HT1080 (cell line): ENCODE data around the gene MUC12. TPM values are rescaled to one million over a fixed set of nuclear protein-coding genes. Genes with fewer than 3 reads are reported as not detected.
"Not testable (repeated sequence)": the region's sequence is repeated elsewhere in the genome, so short reads cannot be mapped to it uniquely, and the experiment has no call there.

Experiments
- DNase-seq: peaks from one replicate; pipeline ENCODE4 v3.0.0-alpha.2; 2015; ENCODE audit warnings: low read depth
- polyA plus RNA-seq, 2 experiments: library from polyadenylated mRNA; depleted of rRNA; stranded (reverse); fragments of >200 nt; gene quantifications; 2 replicates each; pipeline ENCODE4 v1.2.3, GENCODE V29; 2015
- total RNA-seq: library from RNA; depleted of rRNA; stranded (reverse); fragments of >200 nt; shearing (Covaris generic); gene quantifications from 2 replicates; pipeline ENCODE4 v1.2.3, GENCODE V29; 2014; rRNA removed

The MUC12 gene
- not detected in 2 replicates for total RNA-seq
- not detected in 2 replicates for polyA plus RNA-seq (2015; cell fraction: cytosol; rRNA removed)
- not detected in 2 replicates for polyA plus RNA-seq (2015; cell fraction: nucleus; rRNA removed)

GRCh38 chr7:100969066-100969615 lies at the start of gene MUC12:
Gene MUC12, plus strand, starts transcription at chr7:100969565. Its CDS starts 58 bp downstream, at chr7:100969623.
- DNase-seq: no peak

DNA sequence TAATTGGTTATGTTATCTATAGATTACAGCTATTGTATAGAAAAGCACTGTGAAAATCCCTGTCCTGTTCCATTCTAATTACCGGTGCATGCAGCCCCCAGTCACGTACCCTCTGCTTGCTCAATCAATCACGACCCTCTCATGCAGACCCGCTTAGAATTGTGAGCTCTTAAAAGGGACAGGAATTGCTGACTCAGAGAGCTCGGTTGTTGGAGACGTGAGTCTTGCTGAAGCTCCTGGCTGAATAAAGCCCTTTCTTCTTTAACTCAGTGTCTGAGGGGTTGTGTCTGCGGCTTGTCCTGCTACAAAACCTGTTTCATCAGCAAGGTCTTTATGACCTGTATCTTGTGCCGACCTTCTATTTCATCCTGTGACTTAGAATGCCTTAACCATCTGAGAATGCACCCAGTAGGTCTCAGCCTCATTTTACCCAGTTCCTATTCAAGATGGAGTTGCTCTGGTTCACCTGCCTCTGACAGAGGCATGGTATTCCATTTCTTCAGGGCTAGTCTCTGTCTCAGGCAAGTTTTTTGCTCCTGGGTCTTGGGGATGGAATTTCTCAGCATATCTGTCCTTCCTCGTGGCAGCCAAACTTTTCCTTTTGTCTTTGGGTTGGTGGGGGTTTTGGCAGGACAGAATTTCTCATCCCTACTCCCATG lies 49.5 kb upstream of the MUC12 start:
- DNase-seq: not testable (repeated sequence)

DNA sequence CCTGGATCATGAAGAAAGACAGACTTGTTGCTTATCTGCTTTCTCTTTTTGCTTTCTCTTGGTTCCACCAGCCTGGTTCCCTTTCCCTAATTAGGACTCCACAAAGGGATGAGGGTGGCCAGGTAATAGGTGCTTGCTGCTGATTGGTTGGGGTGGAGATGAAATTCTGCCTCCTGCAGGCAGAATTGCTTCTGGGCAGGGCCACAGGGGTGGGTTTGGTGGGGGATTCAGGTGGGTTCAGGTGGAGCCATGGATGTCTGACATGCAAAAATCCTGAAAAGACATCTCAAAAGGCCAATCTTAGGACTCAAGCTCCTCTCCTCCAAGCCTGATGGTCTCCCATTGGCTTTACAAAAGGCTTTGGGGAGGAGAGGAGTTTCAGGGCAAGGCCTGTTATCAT lies 48.3 kb upstream of the MUC12 start:
- DNase-seq: no peak

- not testable (repeated sequence) for DNase-seq
Observed at GRCh38 chr7:100923616-100924015, 45.7 kb upstream of the MUC12 start.

GRCh38 chr7:100929808-100930174 lies 39.6 kb upstream of the MUC12 start:
- no peak for DNase-seq

GRCh38 chr7:100933734-100934133 lies 35.6 kb upstream of the MUC12 start:
- DNase-seq: no peak

DNA sequence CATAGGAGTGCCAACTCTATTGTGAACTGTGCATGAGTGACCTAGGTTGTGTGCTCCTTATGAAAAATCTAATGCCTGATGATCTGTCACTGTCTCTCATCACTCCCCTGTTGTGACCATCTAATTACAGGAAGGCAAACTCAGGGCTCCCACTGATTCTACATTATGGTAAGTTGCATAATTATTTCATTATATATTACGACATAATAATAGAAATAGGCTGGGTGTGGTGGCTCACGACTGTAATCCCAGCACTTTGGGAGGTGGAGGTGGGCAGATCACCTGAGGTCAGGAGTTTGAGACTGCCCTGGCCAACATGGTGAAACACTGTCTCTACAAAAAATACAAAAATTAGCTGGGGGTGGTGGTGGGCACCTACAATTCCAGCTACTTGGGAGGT lies 34.0 kb upstream of the MUC12 start:
- not testable (repeated sequence) for DNase-seq

GRCh38 chr7:100936167-100936566 lies 33.2 kb upstream of the MUC12 start:
- not testable (repeated sequence) for DNase-seq

DNA sequence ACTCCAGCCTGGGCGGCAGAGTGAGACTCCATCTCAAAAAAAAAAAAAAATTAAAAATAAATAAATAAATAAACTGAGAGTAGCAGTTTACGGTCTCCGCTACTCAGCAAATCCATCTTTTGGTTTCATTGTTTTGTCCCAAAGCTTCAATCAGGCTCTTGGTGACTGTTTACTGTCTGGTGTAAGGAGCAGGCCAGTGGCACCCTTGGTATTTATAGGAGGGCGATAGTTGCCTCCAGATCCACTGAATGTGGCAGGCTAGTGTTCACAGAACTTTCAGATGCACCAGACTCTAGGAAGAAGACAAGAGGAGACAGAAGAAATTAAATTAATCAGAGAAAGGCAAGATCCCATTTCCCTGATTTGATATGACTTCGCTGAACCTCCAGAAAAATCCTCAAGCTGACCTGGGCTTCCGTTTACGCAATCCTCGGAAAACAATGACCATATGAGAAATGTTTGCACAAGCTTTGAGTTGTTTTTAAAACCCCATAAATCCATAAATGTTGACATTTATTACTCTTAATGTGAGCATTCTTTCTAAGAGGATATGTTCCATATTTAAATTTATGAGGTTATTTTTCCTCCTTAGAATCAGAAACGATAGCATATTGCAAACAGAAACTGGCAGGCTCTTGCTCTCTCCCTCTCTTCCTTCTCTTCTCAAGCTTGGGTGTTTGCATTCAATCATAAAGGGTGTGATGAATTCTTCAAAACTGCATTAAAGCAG lies 27.2 kb upstream of the MUC12 start:
- no peak for DNase-seq

- no peak for DNase-seq
Observed at GRCh38 chr7:100943693-100944092, 25.7 kb upstream of the MUC12 start.

- DNase-seq: no peak
Observed at GRCh38 chr7:100944138-100944537, 25.2 kb upstream of the MUC12 start.

DNA sequence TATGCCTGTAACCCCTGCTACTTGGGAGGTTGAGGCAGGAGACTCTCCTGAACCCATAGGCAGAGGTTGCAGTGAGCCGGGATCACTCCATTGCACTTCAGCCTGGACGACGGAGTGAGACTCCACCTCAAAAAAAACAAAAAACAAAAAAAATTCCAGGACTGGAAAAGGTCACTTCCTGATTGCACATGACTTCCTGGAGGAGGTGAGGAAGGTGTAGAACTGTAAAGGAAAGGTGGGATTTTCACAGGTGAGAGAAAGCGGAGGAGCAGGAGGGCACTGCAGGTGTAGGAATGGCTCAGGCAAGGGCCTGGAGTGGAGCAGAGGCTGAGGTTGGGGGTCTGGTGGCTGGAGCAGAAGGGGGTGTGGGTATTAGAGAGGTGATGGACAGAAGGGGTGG lies 23.3 kb upstream of the MUC12 start:
- no peak for DNase-seq

GRCh38 chr7:100946766-100947365 lies 22.5 kb upstream of the MUC12 start:
- DNase-seq: no peak

DNA sequence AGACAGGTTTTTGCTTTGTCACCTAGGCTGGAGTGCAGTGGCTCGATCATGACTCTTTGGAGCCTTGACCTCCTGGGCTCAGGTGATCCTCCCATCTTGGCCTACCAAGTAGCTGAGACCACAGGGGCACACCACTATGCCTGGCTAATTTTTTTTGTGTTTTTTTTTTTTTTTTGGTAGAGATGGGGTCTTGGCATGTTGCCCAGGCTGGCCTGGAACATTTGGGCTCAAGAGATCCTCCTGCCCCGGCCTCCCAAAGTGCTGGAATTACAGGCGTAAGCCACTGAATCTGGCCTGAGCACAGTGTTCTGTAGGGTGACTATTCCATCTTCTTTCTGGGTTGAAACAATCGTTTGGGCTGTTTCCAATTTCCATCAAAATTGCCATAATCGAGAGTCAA lies 21.6 kb upstream of the MUC12 start:
- DNase-seq: no peak

- DNase-seq: no peak
Observed at GRCh38 chr7:100949227-100949932, 20.0 kb upstream of the MUC12 start, which contains the start of gene MUC3A. Gene MUC3A, plus strand, starts transcription at chr7:100949534. Its CDS starts 91 bp downstream, at chr7:100949625.

GRCh38 chr7:100949933-100950443 lies 19.4 kb upstream of the MUC12 start:
- no peak for DNase-seq

DNA sequence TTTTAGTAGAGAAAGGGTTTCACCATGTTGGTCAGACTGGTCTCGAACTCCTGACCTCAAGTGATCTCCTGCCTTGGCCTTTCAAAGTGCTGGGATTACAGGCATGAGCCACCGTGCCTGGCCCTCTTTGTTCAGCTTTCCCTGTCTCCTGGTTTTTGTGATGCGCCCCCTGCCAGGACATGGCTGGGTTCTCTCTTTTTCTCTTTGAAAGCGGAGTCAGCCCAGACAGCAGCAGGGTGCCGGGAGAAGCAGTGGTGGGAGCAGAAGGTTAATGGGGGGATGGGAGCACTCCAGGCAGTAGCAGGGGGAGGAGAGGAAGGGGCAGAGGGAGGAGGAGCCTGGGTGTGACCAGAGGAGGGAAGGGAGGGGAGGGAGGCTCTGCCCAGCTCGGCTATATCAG lies 18.2 kb upstream of the MUC12 start:
- no peak for DNase-seq

DNA sequence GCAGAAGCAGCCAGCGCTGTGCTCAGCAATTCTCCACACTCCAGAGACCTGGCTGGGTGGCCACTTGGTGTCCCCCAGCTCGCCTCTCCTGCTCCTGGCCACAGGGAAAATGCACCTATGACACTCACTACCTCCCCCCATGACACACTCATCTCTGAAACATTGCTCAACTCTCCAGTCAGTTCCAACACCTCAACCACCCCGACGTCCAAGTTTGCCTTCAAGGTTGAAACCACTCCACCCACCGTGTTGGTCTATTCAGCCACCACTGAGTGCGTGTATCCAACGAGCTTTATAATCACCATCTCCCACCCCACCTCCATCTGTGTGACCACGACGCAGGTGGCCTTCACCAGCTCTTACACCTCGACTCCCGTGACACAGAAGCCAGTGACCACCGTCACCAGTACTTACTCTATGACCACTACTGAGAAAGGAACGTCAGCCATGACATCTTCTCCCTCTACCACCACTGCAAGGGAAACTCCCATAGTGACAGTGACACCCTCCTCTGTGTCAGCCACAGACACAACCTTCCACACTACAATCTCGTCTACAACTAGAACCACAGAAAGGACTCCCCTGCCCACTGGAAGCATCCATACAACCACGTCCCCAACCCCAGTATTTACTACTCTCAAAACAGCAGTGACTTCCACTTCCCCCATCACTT lies 17.3 kb upstream of the MUC12 start:
- no peak for DNase-seq

GRCh38 chr7:100952641-100953040 lies 16.7 kb upstream of the MUC12 start:
- no peak for DNase-seq

DNA sequence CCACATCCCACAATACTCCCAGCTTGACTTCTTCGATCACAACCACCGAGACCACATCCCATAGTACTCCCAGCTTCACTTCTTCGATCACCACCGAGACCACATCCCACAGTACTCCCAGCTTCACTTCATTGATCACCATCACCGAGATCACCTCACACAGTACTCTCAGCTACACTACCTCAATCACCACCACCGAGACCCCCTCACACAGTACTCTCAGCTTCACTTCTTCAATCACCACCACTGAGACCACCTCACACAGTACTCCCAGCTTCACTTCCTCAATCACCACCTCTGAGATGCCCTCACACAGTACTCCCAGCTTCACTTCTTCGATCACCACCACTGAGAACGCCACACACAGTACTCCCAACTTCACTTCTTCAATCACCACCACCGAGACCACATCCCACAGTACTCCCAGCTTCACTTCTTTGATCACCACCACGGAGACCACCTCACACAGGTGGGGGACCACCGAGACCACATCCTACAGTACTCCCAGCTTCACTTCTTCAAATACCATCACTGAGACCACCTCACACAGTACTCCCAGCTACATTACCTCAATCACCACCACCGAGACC lies 11.4 kb upstream of the MUC12 start:
- DNase-seq: peak; percentile 37
